WTC11 (cell line): ENCODE results near the gene HMGCS2. TPM values are rescaled to one million over a fixed set of nuclear protein-coding genes. Genes with fewer than 3 reads are reported as not detected.

ENCODE experiments used
- ATAC-seq: fragments of 200-7000 bp; cut with Tn5 transposase; 2 replicates; pipeline ENCODE4 v1.10.0; 2021; ENCODE audit warnings: mild to moderate bottlenecking, moderate library complexity
- CTCF ChIA-PET: fragments of 300-600 bp; sonication (Branson Sonifier 250); formaldehyde crosslinking; loops from one replicate; lab custom pipeline; 2021; ENCODE audit warnings: antibody characterized with exemption; lab: Charles Lee
- POLR2A ChIA-PET: fragments of 350-600 bp; sonication (Branson Sonifier 250); formaldehyde crosslinking; loops from one replicate; lab custom pipeline; 2021; ENCODE audit warnings: antibody characterized with exemption; lab: Charles Lee
- DNase-seq: peaks from one replicate; pipeline ENCODE4 v3.0.0; 2021; ENCODE audit warnings: low spot score
- H3K27ac Mint-ChIP-seq: 2 replicates; pipeline ENCODE4 v1.8.0; 2021; ENCODE audit warnings: mixed read lengths
- H3K27me3 Mint-ChIP-seq: 2 replicates; pipeline ENCODE4 v1.8.0; 2021; ENCODE audit warnings: low read depth, mild to moderate bottlenecking, moderate library complexity, mixed read lengths
- H3K36me3 Mint-ChIP-seq: 2 replicates; pipeline ENCODE4 v1.8.0; 2021; ENCODE audit warnings: mixed read lengths
- H3K4me1 Mint-ChIP-seq: 2 replicates; pipeline ENCODE4 v1.8.0; 2022; ENCODE audit warnings: mixed read lengths
- H3K4me3 Mint-ChIP-seq: 2 replicates; pipeline ENCODE4 v1.8.0; 2021; ENCODE audit warnings: mild to moderate bottlenecking, moderate library complexity, mixed read lengths
- H3K9me3 Mint-ChIP-seq: 2 replicates; pipeline ENCODE4 v1.8.0; 2021; ENCODE audit warnings: mixed read lengths
- ATF2 ChIP-seq: sonication (generic); formaldehyde crosslinking; IDR thresholded peaks from 2 replicates; pipeline ENCODE4 v1.8.1; 2022; ENCODE audit warnings: low read depth, missing genetic modification reagents, borderline replicate concordance
- ATF3 ChIP-seq: sonication (generic); formaldehyde crosslinking; conservative IDR thresholded peaks from 2 replicates; pipeline ENCODE4 v1.8.1; 2022; ENCODE audit warnings: mild to moderate bottlenecking, missing genetic modification reagents
- CREB1 ChIP-seq: sonication (generic); formaldehyde crosslinking; IDR thresholded peaks from 2 replicates; pipeline ENCODE4 v1.8.0; 2023; ENCODE audit warnings: mild to moderate bottlenecking, missing genetic modification reagents
- FOXJ3 ChIP-seq: sonication (generic); formaldehyde crosslinking; IDR thresholded peaks from 2 replicates; pipeline ENCODE4 v1.9.0; 2021; ENCODE audit warnings: missing genetic modification reagents, mild to moderate bottlenecking, borderline replicate concordance
- FOXP4 ChIP-seq: sonication (generic); formaldehyde crosslinking; IDR thresholded peaks from 2 replicates; pipeline ENCODE4 v1.8.0; 2022; ENCODE audit warnings: mild to moderate bottlenecking, missing genetic modification reagents
- JAZF1 ChIP-seq: fragments of 250-450 bp; sonication (Bioruptor Pico); IDR thresholded peaks from 2 replicates; pipeline ENCODE4 v1.9.0; 2021; ENCODE audit warnings: moderate library complexity, mild to moderate bottlenecking, inconsistent platforms
- NR2C2 ChIP-seq: sonication (generic); formaldehyde crosslinking; IDR thresholded peaks from 2 replicates; pipeline ENCODE4 v1.8.0; 2022; ENCODE audit warnings: mild to moderate bottlenecking, missing genetic modification reagents
- NR3C1 ChIP-seq: sonication (generic); formaldehyde crosslinking; conservative IDR thresholded peaks from 2 replicates; pipeline ENCODE4 v1.8.1; 2023; ENCODE audit warnings: low read depth, mild to moderate bottlenecking, missing genetic modification reagents
- OVOL2 ChIP-seq: fragments of 250-450 bp; sonication (Bioruptor Pico); IDR thresholded peaks from 2 replicates; pipeline ENCODE4 v1.9.0; 2021; ENCODE audit warnings: mild to moderate bottlenecking, borderline replicate concordance
- SMAD3 ChIP-seq: sonication (generic); formaldehyde crosslinking; IDR thresholded peaks from 2 replicates; pipeline ENCODE4 v1.8.0; 2022; ENCODE audit warnings: missing genetic modification reagents, mild to moderate bottlenecking, borderline replicate concordance
- TCF7 ChIP-seq: sonication (generic); formaldehyde crosslinking; IDR thresholded peaks from 2 replicates; pipeline ENCODE4 v1.8.0; 2022; ENCODE audit warnings: mild to moderate bottlenecking, low read depth, missing genetic modification reagents, moderate library complexity
- TEAD4 ChIP-seq: sonication (generic); formaldehyde crosslinking; IDR thresholded peaks from 2 replicates; pipeline ENCODE4 v1.8.0; 2022; ENCODE audit warnings: mild to moderate bottlenecking, missing genetic modification reagents
- USF2 ChIP-seq: sonication (generic); formaldehyde crosslinking; IDR thresholded peaks from 2 replicates; pipeline ENCODE4 v1.8.1; 2023; ENCODE audit warnings: mild to moderate bottlenecking, missing genetic modification reagents, moderate library complexity
- ZNF232 ChIP-seq: sonication (generic); formaldehyde crosslinking; IDR thresholded peaks from 2 replicates; pipeline ENCODE4 v1.8.0; 2022; ENCODE audit warnings: mild to moderate bottlenecking, missing genetic modification reagents
- ZNF425 ChIP-seq: fragments of 250-450 bp; sonication (Bioruptor Pico); conservative IDR thresholded peaks from 2 replicates; pipeline ENCODE4 v1.9.0; 2021; ENCODE audit warnings: mild to moderate bottlenecking
- ZNF512 ChIP-seq: sonication (generic); formaldehyde crosslinking; IDR thresholded peaks from 2 replicates; pipeline ENCODE4 v1.8.1; 2022; ENCODE audit warnings: missing genetic modification reagents, borderline replicate concordance
- ZNF671 ChIP-seq: fragments of 250-450 bp; sonication (Bioruptor Pico); IDR thresholded peaks from 2 replicates; pipeline ENCODE4 v1.8.0; 2021; ENCODE audit warnings: mild to moderate bottlenecking
- total RNA-seq: library from RNA; stranded (reverse); gene quantifications from 3 replicates; pipeline ENCODE4 v1.2.3, GENCODE V29; 2021

HMGCS2 gene
- total RNA-seq, 1 experiment from 2014 or later, result 0.24 TPM

GRCh38 chr1:119737040-119737682 is 31.5 kb downstream of the HMGCS2 start (continued):
- TF ChIP-seq ZNF425 (no peak), JAZF1 (CRISPR knock-in tag) (no peak), CREB1 (CRISPR knock-in tag) (no peak), NR2C2 (no peak)

GRCh38 chr1:119736649-119737039 is 32.1 kb downstream of the HMGCS2 start:
- no peak for DNase-seq
- no peak overlapping the region for H3K27ac Mint-ChIP-seq
- H3K27me3 Mint-ChIP-seq, result no peaks in the 10 kb centered on the region
- H3K4me1 Mint-ChIP-seq, result no peaks in the 10 kb centered on the region
- H3K36me3 Mint-ChIP-seq, result peaks cover 87% of the 10 kb centered on the region
- CTCF ChIA-PET, result no interaction called here
- H3K9me3 Mint-ChIP-seq, result no peaks in the 10 kb centered on the region
- H3K4me3 Mint-ChIP-seq, result no peak overlapping the region
- no peak for TF ChIP-seq OVOL2 (CRISPR knock-in tag)
- TF ChIP-seq TCF7 (CRISPR knock-in tag), result no peak
- TF ChIP-seq FOXP4 (CRISPR knock-in tag), result no peak
- no peak for TF ChIP-seq ZNF232 (CRISPR knock-in tag)
- no peak for ATAC-seq
- POLR2A ChIA-PET, result no interaction called here

GRCh38 chr1:119735217-119735616 is 33.5 kb downstream of the HMGCS2 start:
- TF ChIP-seq ZNF512 (CRISPR knock-in tag), result no peak
- no peak for TF ChIP-seq NR3C1 (CRISPR knock-in tag)
- no peak for TF ChIP-seq TEAD4 (CRISPR knock-in tag)
- TF ChIP-seq FOXJ3 (CRISPR knock-in tag), result no peak
- TF ChIP-seq USF2, result no peak
- no peak for TF ChIP-seq ZNF671 (CRISPR knock-in tag)
- TF ChIP-seq SMAD3 (CRISPR knock-in tag), result no peak
- TF ChIP-seq ATF2 (CRISPR knock-in tag), result no peak
- no peak for TF ChIP-seq ATF3
- Mint-ChIP-seq H3K27ac (no peak overlapping the region), H3K9me3 (no peaks in the 10 kb centered on the region), H3K27me3 (no peaks in the 10 kb centered on the region), H3K4me1 (no peaks in the 10 kb centered on the region), H3K4me3 (no peak overlapping the region), H3K36me3 (peaks cover 90% of the 10 kb centered on the region)
- DNase-seq (no peak), ATAC-seq (no peak)
- POLR2A ChIA-PET, result no interaction called here
- CTCF ChIA-PET, result interaction anchor here (1.7 kb wide), 1 partner anchor 88 kb away, joined by 4 read pairs; no protein-coding TSS in a partner anchor
